ENCODE data around the gene HCAR2.

HCAR2 gene

GRCh38 chr12:122740351-122740750 is 37.2 kb upstream of the HCAR2 start:
- DNase-seq (ENCODE audit: low read depth), result no peak
- no peak overlapping the region for H3K4me3 ChIP-seq (ENCODE audit: low read depth, low read length)
- no peak for TF ChIP-seq CTCF (IDR thresholded peaks at IDR 0.05; ENCODE audit: low read depth, low read length, missing control alignments)

- H3K4me3 ChIP-seq (ENCODE audit: low read depth, low read length), result no peak overlapping the region
- TF ChIP-seq CTCF (IDR thresholded peaks at IDR 0.05; ENCODE audit: low read depth, low read length, missing control alignments), result no peak
- no peak for DNase-seq (ENCODE audit: low read depth)
Measured at GRCh38 chr12:122738571-122738970, 35.4 kb upstream of the HCAR2 start.

- no peak for TF ChIP-seq CTCF (IDR thresholded peaks at IDR 0.05; ENCODE audit: low read depth, low read length, missing control alignments)
- no peak overlapping the region for H3K4me3 ChIP-seq (ENCODE audit: low read depth, low read length)
- DNase-seq (ENCODE audit: low read depth), result no peak
Measured at GRCh38 chr12:122732611-122733010, 29.5 kb upstream of the HCAR2 start.

DNA sequence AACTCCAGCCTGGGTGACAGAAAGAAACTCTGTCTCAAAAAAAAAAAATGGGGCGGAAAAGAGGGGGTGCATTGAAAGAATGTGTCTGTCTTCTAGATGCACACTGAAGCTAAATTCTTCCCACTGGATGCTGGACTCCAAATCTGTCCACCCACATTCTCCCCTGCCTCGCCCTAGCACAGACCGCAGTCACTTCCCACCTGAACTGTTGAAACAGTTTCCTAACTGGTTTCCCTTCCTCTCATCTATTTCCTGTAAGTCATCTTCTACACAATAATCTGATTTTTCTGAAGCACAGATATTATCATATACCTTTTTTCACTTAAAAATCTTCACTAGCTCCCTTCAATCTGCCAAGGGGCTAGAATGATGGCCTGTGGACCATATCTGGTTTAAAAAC is 29.0 kb upstream of the HCAR2 start:
- TF ChIP-seq CTCF (IDR thresholded peaks at IDR 0.05; ENCODE audit: low read depth, low read length, missing control alignments), result no peak

GRCh38 chr12:122730215-122731014 is 27.3 kb upstream of the HCAR2 start, which contains the start of gene HCAR1:
TSS of gene HCAR1 (minus strand) at chr12:122730844. CDS start at chr12:122730339, 505 bp downstream.
- no peak for TF ChIP-seq CTCF (IDR thresholded peaks at IDR 0.05; ENCODE audit: low read depth, low read length, missing control alignments)
- no peak for DNase-seq (ENCODE audit: low read depth)
- H3K4me3 ChIP-seq (ENCODE audit: low read depth, low read length), result no peak within 1 kb of the TSS

More for the DNA sequence above, 29.0 kb upstream of the HCAR2 start:
- no peak overlapping the region for H3K4me3 ChIP-seq (ENCODE audit: low read depth, low read length)
- DNase-seq (ENCODE audit: low read depth), result no peak

DNA sequence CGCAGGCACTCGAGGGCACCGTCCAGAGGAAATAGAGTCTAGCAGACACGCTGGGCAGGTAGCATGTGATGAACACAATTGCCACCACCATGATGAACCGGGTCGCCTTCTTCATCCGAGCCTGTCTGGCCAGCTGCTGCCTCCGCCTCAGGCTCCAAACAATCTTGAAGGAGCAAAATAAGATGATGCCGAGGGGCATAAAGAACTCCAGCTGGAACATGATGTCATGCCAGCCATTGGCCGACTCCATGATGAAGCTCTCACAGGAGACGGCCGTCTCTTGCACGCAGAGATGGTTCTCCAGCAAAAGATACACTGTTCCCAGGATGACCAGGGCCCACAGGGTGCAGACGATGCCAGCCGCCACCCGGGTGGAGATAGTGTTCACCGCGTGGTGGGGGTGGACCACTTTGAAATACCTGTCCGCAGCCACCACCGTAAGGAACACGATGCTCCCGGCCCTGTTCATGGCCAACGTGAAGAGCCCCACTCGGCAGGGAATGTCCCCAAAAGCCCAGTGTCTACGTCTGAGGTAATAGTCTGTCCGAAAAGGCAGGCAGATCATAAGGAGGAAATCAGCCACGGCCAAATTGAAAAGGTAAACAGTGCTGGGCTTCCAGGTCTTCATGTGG is 26.5 kb upstream of the HCAR2 start:
- TF ChIP-seq CTCF (IDR thresholded peaks at IDR 0.05; ENCODE audit: low read depth, low read length, missing control alignments), result no peak
- no peak overlapping the region for H3K4me3 ChIP-seq (ENCODE audit: low read depth, low read length)
- no peak for DNase-seq (ENCODE audit: low read depth)

Measured in GM12864 (cell line).